GM12873 (cell line): ENCODE measurements around the gene TRMT44.

Source experiments
- TF ChIP-seq, protein P1 (sequence below): IDR thresholded peaks from 2 replicates; pipeline ENCODE4 v1.5.1; 2012; ENCODE audit warnings: low read depth, mild to moderate bottlenecking, moderate library complexity, low read length, control low read depth; ENCODE audit not compliant: insufficient read depth; ENCODE audit errors: missing control alignments

TRMT44 gene

DNA sequence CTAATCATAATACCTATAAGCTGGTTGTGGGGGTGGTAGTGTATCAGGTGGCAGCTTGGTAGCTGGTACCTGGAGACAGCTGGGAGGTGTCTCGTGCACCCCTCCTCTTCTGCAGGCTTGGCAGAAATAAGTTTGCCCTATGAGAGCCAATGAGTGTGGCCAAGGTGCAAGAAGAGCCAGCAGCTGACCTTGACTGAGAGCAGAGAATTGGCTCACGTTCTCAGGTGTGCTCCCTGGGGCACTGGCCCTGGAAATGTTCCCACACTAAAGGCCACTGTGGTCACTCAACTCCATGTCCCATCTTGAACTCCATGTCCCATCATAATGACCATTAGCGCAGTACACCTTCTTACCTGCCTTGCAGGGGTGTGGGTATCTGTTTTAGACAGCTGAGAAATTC lies 13.4 kb downstream of the TRMT44 start:
- TF ChIP-seq, protein P1, sequence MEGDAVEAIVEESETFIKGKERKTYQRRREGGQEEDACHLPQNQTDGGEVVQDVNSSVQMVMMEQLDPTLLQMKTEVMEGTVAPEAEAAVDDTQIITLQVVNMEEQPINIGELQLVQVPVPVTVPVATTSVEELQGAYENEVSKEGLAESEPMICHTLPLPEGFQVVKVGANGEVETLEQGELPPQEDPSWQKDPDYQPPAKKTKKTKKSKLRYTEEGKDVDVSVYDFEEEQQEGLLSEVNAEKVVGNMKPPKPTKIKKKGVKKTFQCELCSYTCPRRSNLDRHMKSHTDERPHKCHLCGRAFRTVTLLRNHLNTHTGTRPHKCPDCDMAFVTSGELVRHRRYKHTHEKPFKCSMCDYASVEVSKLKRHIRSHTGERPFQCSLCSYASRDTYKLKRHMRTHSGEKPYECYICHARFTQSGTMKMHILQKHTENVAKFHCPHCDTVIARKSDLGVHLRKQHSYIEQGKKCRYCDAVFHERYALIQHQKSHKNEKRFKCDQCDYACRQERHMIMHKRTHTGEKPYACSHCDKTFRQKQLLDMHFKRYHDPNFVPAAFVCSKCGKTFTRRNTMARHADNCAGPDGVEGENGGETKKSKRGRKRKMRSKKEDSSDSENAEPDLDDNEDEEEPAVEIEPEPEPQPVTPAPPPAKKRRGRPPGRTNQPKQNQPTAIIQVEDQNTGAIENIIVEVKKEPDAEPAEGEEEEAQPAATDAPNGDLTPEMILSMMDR, result no peak

DNA sequence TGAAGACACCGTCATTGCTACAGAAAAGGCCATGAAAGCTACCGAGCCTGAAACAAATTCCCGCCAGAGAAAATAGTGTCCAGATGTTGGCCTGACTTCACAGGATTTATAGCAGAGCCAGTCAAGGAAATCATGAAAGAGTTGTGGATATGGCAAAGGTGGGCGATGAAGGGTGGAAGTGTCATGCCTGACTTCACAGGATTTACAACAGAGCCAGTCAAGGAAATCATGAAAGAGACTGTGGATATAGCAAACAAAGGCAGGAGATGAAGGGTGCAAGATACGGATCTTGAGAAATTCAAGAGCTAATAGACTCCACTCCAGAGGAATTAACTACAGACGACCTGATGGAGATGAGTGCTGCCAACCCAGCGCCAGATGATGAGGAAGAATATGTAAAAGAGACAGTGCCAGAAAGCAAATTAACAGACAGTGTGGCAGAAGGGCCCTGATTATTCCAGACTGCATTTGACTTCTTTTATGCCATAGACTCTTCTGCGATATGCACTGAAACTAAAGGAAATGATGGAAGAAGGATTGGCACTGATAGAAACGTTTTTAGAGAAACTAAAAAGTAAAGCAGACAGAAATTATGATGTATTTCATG lies 17.2 kb downstream of the TRMT44 start:
- TF ChIP-seq, protein P1, result no peak

DNA sequence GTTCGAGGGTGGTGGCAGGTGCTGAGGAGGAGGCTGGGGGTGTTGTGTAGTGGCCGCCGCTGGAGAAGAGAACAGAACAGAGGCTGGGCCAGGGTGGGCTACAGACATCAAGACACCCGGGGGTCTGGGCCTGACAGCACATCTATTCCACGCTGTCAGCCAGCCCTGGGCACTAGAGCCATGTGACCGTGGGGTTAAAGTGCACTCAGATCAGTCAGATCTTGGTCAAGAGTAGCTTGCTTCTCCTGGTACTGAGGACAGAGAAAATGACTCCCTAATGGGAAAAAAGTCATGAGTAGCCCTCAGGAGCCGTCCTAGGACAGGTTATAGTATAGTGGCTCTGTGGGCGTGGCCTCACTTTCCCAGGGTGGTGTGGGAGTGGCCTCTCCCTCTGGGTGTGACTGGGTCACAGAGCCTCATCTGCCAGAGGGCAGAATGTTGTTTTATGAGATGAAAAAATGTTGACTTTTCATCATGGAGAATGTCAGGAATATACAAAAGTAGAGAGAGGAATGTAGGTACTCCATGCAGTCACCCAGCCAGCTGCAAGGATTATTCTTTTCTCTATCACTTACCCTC lies 19.4 kb downstream of the TRMT44 start:
- TF ChIP-seq, protein P1, result no peak

DNA sequence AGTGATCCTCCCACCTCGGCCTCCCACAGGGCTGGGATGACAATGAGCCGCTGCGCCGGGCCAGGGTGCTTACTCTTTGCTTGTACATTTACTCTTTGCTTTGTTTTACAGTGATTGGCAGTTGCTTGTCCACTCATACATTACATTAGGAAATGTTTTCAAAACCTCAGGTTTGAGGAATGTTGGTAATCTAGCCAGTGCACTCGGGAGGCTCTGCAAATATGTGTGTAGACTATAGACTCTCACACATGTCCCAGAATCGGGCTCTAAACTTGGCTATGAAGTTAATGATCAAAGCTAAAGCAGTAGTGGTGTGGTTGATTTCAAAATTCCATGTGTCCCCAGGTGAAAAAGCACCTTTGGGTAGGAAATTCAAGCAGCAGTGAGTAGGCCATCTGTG lies 20.5 kb downstream of the TRMT44 start:
- TF ChIP-seq, protein P1, result no peak

DNA sequence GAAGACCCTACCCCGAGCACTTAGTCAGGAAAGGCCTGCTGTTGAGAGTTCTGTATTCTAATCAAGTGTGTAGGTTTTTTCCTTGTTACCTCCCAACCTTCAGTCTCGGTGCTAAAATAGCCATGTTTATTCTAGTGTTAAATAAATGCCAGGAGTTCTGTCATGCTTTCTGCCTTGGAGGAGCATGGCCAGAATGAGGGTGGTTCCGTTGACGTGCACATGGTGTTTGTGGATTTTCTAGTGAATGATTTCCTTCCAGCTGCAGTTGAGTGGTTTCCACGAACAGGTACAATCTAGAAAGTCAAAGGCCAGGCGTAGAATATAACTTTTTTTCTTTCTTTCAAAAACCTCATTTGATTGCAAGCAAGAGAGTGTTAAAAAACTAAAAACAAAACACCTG lies 21.0 kb downstream of the TRMT44 start:
- TF ChIP-seq, protein P1, result no peak

DNA sequence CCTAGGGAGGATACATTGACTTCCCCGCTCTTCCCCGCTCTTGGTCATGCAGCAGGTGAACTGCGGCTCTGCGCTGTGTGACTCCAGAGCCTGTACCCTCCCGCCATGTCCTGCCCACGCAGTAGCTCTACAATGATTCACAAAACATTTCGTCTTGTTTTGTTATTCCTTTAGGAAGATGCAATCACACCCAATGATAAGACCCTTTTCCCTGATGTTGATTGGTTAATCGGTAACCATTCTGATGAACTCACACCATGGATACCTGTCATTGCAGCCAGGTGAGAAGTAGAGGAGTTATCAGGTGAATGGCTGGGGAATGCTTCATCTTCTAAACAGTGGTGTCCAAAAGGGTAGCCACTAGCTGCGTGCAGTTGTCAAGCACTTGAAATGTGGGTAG lies 23.2 kb downstream of the TRMT44 start:
- TF ChIP-seq, protein P1, result no peak

DNA sequence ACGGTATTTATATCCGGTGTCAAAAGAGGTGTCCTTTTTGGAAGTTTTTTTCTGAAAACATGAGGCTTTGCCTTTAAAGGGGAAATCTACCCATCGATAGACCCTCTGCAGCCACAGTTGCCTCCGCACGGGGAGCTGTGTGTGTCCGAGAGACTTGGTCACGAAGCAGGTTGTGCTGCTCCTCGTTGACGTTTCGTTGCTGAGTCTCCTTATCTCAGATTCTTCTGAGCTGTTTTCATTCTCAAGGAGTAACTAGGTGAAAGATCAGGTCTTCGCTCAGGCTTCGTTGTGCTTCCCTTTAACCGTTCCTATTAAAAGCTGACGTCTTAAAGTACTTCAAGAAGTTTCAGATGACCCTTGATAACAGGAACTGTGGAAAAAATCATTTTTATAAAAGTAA lies 23.8 kb downstream of the TRMT44 start:
- TF ChIP-seq, protein P1, result no peak
